HG02943 (cell line): ENCODE results near the gene DIRAS1.
"Not testable (repeated sequence)": the region's sequence is repeated elsewhere in the genome, so short reads cannot be mapped to it uniquely, and the experiment has no call there.

Experiments used
- ATAC-seq: cut with Tn5 transposase; IDR thresholded peaks from one replicate; pipeline ENCODE4 v1.9.1; 2021; ENCODE audit warnings: mild to moderate bottlenecking, low read depth, moderate library complexity; ENCODE audit not compliant: unreplicated experiment

The DIRAS1 gene

GRCh38 chr19:2683430-2684003, 37.7 kb downstream of the DIRAS1 start:
- ATAC-seq, result no peak

GRCh38 chr19:2680808-2681207, 40.4 kb downstream of the DIRAS1 start:
- ATAC-seq, result no peak

DNA sequence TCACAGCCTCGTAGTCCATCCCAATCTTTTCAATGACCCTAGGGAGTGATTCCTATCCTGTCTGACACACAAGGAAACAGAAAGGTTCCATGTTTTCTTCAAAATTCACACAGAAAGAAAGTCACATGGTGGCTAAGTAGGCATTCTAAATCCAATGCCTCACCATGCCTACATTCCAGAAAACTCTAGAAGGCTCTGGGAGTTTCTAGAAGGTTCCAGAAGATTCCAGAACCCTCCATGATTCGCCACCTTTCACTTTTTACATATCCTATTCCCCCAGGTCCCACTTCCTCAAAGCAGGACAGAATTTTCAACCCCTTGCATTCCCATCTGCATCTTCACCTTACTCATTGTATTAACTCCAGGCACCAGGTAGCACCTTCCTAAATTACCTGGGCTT, 41.7 kb downstream of the DIRAS1 start:
- ATAC-seq, result no peak

DNA sequence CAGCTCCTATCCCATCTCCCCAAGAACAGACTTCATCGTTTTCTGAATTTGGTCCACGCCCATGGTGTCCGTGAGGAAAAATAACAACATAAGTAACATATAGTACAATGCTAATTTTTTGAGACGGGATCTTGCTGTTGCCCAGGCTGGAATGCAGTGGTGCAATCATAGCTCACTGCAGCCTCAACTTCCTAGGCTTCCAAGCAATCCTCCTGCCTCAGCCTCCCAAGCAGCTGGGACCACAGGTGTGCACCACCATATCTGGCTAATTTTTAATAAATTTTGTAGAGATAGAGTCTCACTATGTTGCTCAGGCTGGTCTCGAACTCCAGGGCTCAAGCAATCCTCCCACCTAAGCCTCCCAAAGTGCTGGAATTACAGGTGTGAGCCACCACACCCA, 42.2 kb downstream of the DIRAS1 start:
- not testable (repeated sequence) for ATAC-seq

- ATAC-seq, result no peak
These were observed 43.0 kb downstream of the DIRAS1 start for GRCh38 chr19:2678044-2678671.

DNA sequence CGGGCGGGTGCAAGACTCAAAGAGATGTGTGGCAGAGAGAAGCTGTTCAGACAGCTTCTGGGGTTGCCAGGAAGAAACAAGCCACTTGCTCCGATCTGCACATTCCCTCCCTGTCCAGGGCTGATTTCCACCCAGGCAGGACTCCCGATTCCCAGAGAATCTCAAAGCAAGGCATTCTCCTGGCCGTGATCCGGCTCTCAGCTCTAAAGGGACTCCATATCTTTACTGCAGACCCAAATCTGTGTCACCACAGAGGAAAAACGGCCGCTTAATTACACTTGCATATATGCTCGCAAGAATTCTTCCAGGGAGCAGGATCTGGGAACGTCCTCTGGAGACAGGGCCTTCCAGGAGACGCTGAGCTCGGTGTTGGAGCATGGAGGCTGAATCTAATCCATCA, 44.3 kb downstream of the DIRAS1 start:
- ATAC-seq, result no peak

DNA sequence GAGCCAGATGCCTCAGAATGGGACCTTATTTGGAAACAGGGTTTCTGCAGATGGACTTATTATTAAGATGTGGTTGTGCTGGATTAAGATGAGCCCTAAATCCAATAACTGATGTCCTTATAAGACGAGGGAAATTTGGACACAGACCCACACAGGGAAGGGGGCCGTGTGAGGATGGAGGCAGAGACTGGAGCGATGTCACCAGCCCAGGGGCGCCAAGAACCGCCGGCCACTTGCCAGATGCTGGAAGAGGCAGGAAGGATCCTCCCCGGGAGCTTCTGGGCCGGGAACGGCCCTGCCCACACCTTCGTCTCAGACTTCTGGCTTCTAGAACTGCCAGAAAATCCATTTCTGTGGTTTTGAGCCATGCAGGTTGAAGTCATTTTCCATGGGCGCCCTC, 45.3 kb downstream of the DIRAS1 start:
- ATAC-seq, result no peak

- no peak for ATAC-seq
These were observed 51.0 kb downstream of the DIRAS1 start for GRCh38 chr19:2670217-2670616.

DNA sequence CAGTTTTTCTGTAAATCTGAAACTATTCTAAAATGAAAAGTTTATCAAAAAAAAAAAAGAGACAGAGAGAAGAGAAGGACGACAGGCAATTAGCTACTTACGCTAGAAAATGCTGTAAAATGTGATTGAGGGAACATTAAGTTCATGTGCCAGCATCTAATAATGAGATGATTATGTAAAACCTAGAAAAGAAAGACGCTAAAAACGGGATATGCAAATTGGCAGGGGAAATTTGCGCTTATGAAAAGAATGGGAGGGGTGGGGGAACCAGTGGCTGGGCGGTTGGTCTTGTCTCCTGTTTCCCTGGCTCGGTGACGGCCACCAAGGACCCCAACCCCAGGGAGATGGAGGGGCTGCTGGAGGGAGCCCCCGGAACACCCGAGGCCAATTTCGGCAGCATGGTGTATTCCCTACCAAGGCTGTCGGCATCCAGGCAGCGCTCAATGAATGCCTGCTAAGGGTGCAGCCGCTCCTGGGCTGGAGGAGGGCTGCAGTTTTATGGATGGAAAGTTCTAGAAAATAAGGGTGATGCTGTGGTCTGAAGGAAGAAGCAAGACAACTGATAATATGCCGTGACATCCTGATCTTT, 52.9 kb downstream of the DIRAS1 start:
- no peak for ATAC-seq

GRCh38 chr19:2667349-2667748, 53.8 kb downstream of the DIRAS1 start:
- not testable (repeated sequence) for ATAC-seq

DNA sequence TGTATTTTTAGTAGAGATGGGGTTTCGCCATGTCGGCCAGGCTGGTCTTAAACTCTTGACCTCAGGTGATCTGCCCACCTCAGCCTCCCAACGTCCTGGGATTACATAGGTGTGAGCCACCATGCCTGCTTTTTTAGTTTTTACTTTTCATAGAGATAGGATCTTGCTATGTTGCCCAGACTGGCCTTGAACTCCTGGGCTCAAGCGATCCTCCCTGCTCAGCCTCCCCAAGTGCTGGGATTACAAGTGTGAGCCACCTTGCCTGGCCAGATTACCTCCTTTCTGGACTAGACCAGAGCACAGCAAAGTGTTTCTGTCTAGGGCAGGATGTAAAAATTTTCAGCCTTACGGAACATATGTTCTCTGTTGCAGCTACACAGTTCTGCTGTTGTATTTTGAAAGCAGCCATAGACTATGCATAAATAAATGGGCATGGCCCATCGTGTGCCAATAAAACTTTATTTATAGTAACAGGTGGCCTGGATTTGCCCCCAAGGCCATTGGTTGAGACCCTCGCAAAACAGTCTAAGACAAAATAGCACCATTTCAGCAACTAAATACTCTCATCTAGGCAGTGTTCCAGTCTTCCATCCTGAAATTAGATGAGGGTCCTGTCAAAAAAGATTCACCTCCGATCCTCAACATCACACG, 54.7 kb downstream of the DIRAS1 start:
- ATAC-seq, result no peak

DNA sequence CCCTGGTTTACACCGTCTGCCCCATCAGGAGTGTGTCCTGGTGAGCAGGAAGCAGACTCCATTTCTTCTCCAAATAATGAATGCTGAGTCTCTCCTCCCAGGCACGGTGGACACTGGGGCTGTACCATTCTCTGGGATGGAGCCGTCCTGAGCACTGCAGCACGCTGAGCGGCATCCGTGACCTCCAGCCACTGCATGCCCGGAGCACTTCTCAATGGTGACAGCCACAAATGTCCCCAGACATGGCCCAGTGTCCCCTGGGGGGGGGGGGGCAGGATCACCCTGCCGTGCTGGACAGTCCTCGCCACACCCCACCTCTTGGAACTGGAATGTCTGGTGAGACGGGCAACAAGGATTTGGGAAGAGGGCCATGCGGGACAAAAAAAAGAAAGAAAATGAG, 56.1 kb downstream of the DIRAS1 start:
- no peak for ATAC-seq
